Measurements from ENCODE around the gene PRR33.

The PRR33 gene

DNA sequence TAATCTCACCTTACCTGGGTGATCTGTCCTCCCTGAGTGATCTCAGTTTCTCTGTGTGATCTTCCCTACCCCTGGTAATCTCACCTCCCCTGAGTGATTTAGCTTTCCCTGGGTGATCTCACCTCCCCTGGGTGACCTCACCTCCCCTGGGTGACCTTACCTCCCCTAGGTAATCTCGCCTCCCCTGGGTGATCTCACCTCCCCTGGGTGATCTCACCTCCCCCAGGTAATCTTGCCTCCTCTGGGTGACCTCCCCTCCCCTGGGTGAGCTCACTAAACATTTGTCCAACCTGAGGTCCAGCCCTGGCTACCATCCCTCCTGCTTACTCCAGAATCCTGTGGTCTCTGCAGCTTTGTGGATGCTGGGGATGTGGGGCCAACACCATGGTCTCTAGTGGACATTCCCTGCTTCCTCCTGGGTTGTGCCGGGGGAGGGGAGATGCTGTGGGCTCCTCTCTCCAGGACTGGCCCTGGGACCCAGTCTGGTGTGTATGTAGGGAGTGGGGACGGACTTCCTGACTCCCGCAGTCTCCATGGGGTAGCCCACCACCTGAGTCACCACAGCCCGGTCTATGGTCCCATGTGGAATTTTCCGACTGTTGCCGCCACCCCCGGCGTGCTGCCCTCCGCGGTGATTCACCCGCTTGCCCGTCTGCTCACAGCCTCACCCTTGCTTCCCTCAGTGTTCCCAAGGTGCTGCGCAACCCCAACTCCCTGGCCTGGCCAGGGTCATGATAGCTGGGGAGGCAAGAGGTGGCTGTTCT is 28.9 kb downstream of the PRR33 start:
- DNase-seq (ENCODE audit: low read depth in 2 of 2) = no peak

DNA sequence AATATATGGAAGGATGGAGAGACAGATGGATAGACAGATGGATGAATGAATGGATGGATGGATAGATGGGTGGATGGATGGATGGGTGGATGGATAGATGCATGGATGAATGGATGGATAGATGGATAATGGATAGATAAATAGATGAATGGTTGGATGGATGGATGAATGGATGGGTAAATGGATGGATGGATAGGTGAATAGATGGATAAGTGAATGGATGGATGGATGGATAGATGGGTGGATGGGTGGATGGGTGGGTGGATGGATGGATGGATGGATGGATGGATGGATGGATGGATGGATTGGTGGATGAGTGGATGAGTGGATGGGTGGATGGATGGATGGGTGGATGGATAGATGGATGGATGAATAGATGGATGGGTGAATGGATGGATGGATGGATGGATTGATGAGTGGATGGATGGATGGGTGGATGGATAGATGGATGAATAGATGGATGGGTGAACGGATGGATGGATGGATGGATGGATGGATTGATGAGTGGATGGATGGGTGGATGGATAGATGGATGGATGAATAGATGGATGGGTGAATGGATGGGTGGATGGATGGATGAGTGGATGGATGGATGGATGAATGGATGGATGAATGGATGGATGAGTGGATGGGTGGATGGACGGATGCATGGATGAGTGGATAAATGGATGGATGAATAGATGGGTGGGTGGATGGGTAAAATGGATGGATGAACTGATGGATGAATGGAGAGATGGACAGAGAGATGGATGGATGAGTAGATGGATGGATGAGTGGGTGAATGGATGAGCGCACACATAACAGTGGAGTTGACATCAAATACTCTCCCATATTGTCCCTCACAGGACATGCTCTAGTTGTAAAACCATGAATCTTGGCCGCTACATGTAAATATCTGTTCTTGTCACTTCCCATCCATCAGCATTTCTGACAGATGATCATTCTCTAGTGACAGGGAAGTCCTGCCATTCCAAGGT is 30.0 kb downstream of the PRR33 start:
- DNase-seq (ENCODE audit: low read depth in 2 of 2) = no peak

DNA sequence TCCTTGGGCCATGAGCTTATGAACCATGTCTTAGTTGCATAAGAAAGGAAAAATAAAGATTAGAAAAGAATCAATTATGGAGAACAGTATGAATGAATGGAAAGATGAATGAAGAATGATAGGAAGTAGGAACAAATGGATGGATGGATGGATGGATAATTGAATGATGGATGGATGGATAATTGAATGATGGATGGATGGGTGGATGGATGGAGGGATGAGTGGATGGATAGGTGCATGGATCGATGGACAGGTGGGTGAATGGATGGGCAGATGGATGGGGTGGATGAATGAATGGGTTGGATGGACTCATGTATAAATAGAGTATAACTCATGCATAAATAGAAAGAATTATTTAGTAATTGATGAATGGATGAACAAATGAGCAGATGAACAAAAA is 31.6 kb downstream of the PRR33 start:
- no peak for DNase-seq (ENCODE audit: low read depth in 2 of 2)

DNA sequence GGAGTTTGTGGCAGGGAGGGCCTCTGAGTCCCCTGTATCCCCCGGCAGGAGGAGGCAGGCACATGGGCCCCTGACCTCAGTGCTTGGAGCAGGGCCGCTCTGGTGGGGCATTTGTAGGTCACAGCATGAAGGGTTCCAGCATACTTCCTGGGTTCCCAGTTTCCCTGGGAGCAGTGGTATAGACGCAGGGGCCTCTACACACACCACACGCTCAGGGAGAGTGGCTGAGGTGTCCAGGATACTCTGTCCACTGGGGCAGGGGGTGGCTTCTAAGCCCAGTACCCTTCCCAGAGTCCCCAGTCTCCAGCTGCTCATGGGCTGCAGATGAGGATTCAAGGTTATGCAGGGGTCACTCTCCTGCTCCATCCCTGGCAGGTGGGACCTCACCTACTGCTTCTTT is 32.7 kb downstream of the PRR33 start:
- DNase-seq (ENCODE audit: low read depth in 2 of 2) = no peak

DNA sequence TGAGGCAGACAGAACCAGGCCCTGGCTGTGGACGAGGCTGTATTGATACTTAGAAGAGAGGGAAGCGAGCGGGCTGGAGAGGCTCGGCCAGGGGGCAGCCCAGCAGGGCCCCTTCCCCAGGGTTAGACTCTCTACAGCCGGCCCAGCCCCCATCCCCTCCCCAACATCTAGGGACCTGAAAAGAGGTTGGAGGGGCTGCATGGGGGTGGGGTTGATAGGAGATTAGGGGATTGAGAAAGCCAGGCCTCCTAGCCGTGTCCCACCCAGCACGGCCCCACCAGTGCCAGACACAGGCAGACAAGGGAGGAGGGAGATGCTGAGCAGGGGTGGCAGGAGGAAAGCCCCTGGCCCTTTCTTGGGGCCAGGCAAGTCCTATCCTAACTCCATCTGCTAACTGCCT is 33.1 kb downstream of the PRR33 start:
- DNase-seq (ENCODE audit: low read depth in 2 of 2) = no peak

DNA sequence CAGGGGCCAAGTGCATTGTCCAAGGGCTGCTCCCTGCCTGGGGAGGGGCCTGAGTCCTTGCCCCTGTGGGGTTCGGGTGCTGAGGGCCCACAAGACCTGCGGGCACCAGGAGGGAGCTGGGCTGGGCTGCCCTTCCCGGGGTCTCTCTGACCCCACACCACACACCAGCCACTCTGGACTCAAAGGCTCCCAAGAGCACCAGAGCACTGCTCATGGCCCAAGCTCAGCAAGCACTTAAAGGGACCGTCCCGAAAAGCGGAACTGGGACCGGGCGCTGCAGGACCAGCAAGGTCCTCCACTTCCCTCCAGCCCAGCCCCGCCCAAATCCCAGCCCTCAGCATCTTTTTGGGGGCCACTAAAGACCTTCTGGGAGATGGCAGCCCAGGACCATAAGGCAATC is 33.5 kb downstream of the PRR33 start:
- no peak for DNase-seq (ENCODE audit: low read depth in 2 of 2)

DNA sequence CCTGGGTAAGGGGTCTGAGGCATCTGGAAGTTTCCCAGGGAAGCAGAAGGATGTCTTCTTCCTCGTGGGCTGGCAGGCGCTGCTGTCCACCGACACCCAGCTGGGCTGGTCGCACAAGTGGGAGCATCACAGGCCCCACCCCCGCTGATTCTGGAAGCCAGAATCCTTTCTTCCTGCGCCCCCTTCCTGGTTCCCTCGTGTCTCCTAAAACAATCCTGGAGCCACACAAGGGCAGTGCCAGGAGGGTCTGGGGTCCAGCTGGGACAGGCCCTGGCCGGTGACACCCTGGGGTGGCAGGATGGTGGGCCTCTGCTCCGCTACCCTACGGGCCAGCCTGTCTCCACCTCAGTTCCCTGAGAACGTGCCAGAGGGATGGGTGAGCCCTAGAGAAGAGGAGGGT is 34.6 kb downstream of the PRR33 start:
- DNase-seq (ENCODE audit: low read depth in 2 of 2) = no peak

DNA sequence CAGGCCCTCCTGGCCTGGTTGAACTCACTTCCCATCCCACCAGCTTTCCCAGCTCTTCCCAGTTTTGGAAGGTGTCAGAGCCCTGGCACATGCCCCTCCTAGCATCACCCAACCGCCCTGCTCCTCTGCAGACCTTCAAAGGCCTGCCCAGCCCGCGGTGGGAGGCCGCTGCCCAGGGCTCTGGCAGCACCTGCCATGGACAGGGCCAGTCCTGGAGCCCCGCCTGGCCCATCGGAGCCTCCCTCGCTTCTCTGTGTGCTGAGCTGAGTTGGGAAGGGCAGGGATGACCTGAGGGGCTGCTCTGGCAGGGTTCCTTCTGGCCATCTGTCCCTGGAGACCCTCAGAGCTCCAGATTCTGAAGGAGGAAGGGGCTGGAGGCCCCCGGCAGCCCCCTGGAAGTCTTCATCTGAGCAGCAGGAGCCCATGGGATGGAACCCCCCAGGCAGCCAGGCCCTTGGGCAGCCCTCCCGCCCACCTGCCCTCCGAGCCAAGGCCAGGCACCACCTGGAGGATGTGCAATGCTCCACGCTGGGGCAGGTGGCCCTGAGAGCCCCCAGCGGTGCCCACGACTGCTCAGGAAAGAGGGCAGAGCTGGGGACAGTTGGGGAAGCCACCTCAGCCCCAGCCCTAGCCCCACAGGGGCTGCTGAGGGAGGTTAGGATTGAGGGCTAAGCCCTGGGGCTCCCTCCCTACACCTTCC is 35.2 kb downstream of the PRR33 start:
- DNase-seq (ENCODE audit: low read depth in 2 of 2) = no peak

DNA sequence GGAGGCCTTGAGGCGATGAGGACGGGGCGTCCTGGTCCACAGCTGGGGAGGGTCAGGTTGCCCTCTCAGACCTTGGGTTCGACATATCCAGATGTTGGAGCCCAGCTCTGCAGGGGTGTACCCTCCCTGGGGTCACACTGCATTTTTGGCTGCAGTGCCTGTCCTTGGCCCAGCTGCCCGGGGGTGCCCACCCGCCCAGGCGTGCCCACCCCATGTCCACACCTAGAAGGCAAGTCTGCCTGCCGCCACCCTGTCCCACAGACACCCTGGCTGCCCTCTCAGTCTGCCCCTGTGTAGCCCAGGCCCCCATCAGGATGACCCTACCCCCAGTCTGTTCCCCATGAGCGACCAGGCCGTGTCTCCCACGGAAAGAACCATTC is 35.8 kb downstream of the PRR33 start:
- DNase-seq (ENCODE audit: low read depth in 2 of 2) = no peak

DNA sequence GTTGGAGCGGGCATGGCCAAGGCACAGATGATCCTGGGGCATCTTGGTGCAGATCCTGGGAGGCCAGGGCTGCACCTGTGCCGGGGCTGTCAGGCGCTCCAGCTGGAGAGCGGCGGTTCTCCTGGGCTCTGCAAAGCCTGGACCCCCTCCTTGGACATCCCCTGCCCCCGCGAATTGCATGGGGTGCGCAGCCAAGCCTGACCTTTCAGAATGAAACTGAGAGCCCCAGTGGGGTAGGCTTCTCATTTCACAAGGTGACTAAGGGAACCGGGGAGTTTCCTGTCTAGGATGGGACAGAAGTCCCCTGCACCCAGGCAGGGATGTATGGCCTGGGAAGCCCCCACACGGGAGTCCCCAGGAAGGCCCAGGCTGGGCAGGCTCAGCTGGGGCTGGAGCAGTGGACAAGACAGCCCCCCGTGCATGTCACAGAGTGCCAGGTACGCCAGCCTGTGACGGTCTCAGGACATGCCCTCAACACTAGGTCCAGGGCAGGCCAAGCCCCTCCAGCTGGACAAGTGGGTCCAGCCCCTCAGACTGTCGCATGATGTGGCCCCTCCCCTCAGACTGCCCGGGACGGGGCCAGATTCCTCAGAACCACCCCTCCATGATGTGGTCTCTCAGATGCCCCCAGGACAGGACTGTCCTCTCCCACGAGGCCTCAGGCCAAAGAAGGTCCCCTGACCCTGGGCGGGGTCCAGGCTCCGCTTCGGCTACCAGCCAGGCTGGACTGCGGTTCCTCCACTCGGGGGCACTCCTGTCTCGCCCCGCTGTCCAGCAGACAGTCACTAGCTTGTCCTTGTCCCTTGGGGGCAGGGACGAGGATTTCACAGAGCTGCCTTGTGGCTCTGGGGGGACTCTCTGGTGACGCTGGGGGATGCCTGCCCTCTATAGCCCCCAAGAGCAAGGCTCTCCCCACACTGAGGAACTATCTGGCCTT is 36.5 kb downstream of the PRR33 start:
- DNase-seq (ENCODE audit: low read depth in 2 of 2) = no peak

DNA sequence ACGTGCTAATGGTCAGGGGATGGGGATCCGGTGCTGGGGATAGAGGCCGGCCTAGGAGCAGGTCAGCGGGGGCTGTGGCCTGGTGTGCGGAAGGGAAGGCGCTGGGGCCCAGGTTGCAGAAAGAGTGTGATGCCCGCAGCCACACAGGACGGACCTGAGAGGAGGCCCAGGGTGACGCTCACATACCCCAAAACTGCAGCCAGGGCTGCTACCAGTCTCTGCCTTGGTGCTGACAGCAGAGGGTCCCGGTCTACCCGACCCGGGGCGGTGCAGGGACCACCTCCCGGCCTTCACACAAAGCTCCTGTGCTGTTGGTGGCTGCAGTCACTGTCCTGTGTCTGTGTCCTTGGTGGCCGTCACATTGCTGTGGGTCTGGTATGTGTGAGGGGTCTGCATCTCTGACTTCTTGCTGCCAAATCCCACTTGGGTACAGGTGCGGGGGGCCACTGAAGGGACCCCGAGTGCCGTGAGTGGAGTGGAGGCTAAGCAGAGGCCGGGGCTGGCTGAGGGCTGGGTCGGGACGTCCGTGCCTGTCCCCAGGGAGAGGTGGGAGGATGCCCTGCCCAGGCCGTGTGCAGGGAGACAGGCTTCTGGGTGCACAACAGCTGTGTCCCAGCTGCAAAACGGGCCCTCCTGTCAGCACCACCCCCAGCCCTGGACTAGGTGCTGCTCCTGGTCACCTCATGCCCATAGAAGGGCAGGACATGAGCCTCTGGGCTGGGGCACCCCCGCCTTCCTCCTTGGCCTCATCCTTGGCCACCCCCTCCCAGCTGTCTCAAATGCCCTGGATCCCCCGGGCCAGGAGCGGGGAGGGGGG is 37.4 kb downstream of the PRR33 start:
- no peak for DNase-seq (ENCODE audit: low read depth in 2 of 2)

DNA sequence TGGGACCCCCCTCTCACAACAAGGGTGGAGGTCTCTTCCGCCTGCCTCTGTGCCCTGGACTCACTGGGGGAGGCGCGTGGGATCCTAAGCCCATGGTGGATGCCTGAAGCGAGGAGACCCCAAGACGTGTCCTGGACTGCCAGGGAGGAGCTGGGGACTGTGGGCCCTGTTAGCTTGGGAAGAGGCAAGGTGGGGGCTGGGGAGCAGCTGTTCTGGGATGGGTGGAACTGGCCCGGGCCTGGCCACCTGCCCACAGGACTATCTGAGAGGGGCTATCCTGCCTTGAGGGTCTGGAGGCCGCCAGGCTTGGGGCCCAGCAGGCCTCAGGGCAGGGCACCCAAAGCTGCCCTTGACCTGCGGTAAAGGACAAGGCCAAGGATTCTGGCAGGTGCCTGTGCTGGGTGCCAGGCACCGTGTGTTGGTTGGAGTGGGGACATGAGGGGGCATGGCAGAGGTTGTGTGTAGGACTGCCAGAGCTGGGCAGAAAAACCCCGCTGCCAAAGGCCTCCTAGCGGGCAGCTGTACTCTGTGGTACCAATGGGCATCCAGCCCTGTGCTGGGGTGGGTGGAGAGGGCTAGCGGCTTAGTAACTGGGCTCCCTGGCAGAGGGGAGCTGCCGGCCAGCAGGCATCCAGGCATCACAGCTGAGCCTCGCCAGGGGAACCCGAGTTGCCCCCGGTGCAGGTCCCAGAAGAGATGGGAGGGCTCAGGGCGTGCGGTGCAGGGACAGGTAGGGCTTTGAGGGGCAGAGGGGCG is 38.1 kb downstream of the PRR33 start:
- no peak for DNase-seq (ENCODE audit: low read depth in 2 of 2)

DNA sequence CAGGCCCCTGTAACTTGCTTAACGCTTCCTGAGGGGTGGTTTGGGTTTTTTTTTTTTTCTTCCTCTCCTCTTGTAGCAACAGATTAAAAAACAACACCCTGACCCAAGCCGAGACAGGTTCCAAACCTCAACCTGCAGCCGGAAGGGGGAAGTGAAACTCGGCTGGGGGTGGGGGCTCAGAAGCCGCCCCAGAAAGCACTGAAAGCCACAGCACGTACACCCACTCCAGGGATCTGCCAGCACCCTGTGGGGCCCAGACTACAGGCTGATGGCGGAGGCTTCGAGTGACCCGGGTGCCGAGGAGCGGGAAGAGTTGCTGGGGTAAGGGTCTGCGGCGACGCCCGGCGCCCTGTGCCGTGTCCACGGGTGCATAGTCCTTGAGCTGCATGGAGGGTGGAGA is 38.8 kb downstream of the PRR33 start, which contains the start of gene LSP1:
LSP1 (plus strand) TSS at position 208 of the 400 bp plus-strand sequence; CDS start at position 269, 61 bp downstream.
- peak; percentile 56 to 65 for DNase-seq (ENCODE audit: low read depth in 2 of 2)

DNA sequence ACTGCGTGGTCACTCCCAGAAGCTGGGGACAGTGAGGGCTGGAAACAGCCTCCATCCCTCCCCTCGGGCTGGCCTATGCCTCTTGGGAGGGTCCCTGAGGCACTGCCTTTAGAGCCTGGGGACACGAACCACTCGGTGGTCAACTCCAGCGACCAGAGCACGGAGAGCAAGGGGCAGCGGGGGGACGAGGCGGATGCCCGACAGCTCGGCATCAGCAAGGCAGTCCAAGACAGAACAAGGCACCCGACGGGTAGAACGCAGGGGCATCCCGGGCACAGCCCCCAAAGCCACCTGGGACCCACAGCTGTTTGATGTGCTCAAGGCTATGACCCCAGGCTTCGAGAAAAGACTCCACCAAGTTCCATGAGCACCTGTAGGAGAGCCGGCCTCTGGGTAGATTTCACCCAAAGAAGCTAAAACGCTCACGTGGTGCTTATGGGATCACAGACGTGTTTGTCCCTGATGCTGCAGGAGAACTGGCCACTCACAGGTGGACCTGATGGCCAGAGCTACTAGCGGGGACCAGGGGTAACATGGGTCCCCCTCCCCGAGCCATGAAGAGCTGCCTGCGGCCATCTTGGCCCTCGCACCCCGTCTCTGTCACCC is 39.3 kb downstream of the PRR33 start:
- no peak for DNase-seq (ENCODE audit: low read depth in 2 of 2)

DNA sequence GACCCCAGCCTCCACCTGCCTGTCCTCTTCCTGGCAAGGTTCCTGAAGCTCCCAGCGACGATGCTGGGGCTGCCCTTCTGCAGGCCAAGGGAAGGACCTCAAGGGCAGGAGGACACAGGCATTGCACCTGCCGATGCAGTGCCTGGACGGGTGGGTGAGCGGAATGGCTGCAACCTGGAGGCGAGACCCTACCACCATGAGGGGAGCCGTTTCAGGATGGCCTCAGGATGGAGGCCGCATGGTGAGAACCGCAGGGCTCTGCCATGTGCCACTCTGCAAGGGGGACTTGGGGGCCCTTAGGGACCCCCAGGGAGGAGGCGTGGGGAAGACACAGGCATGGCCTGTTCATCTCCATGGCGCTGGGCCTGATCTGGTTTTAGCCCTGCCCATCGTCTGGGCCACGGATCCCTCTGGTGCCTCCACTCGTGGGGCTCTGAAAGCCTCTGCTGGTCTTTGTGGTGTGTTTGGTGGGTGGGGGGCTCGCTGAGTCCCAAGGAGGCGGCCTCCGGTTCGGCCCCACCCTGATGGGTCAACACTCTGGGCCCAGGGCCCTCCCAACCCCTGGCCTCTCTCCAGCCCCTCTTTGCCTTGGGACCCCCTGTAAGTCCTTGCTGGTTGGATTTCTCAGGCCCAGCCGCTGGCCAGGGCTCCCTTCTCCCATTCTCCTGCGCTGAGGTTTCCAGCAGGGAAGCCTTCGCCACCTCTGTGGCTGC is 40.1 kb downstream of the PRR33 start:
- DNase-seq (ENCODE audit: low read depth in 2 of 2) = no peak

DNA sequence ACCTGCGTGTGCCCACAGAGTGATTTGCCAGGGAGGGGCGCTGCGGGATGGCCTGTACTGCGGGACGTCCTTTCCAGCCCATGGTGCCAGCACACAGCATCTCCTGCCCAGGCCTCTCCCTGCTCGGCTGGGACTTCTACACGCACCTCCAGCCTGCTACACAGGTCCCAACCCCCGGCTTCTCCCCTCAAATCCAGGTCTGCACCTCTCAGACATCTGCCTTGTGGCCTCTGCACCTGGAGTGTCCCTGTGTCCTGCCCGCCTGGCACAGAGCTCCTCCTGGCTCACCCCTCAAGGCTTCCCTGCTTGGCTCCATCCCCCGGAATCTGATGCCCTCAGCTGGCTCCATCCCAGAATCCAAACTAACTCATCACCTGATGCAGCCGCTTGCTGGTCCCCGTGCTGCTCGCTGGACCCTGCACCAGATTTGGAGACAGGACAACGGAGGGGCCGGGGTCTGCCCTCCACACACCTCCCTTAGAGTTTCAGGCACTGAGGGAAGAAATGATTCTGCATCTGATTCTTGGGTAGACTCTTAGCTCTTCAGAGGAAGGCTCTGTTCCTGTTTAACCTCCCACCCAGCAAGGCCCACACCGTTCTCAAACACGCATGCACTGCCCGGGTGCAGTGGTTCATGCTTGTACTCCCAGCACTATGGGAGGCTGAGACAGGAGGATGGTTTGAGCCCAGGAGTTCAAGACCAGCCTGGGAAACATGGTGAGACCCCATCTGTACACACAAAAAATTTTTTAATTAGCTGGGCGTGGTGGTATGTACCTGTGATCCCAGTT is 42.9 kb downstream of the PRR33 start:
- DNase-seq (ENCODE audit: low read depth in 2 of 2) = no peak

DNA sequence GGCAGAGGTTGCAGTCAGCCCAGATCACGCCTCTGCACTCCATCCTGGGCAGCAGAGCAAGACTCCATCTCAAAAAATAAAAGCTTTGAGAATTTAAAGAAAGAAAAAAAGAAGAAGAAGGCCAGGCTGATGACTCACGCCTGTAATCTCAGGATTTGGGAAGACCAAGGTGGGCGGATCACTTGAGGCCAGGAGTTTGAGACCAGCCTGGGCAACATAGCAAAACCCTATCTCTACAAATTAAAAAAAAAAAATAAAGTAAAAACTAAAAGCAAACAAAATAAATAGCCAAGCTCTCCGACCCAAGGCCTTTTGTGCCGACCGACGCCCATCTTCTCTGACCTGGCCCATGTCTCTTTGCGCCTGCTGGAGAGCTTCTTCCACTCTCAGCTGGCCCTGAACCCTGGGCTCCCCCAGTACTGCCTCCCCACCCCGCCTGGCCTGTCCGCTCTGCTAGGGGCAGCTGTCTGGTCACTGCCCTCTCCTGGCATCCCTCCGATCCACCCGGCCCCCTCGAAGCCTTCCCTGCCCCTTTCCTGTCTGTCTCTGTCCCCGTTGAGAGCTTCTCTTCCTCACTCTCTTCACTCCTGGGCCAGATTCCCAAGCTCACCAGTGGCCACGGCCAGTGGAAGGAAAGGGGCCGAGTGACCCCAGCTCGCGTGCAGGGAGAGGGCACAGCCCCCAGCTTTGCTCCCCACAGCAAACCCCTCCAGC is 43.6 kb downstream of the PRR33 start:
- no peak for DNase-seq (ENCODE audit: low read depth in 2 of 2)

All from stimulated activated CD4-positive, alpha-beta T cell treated with anti-CD3 and anti-CD28 coated beads, Interleukin-1b, Interleukin-23, amount 100 ng/mL, for 1 hour (primary cell).